EH (cell line): ENCODE data around the gene CFAP69.
"Not testable (repeated sequence)": the region's sequence is repeated elsewhere in the genome, so short reads cannot be mapped to it uniquely, and the experiment has no call there.

ENCODE experiments used
- DNase-seq: peaks from one replicate; pipeline ENCODE4 v3.0.0-alpha.2; 2015; ENCODE audit warnings: low read depth

The CFAP69 gene

GRCh38 chr7:90345016-90345415 is 100.0 kb downstream of the CFAP69 start:
- no peak for DNase-seq

- peak; percentile 59 for DNase-seq
These were observed 100.8 kb downstream of the CFAP69 start for GRCh38 chr7:90345595-90346335.

- DNase-seq, result peak; percentile 94
These were observed 101.6 kb downstream of the CFAP69 start, which contains the start of gene GTPBP10 for GRCh38 chr7:90346336-90347125. Gene GTPBP10 (plus strand): TSS chr7:90346716. CDS start chr7:90346742, 26 bp downstream.

GRCh38 chr7:90347759-90348158 is 102.8 kb downstream of the CFAP69 start:
- no peak for DNase-seq

GRCh38 chr7:90349305-90349704 is 104.3 kb downstream of the CFAP69 start:
- DNase-seq, result no peak

- DNase-seq, result not testable (repeated sequence)
These were observed 105.1 kb downstream of the CFAP69 start for GRCh38 chr7:90350032-90350431.

GRCh38 chr7:90351987-90352386 is 107.0 kb downstream of the CFAP69 start:
- no peak for DNase-seq
